ENCODE measurements around the gene TTLL8.

- TF ChIP-seq RCOR1 (IDR thresholded peaks at IDR 0.05; ENCODE audit: low read depth, low read length) (no peak), CTCF (IDR thresholded peaks at IDR 0.05) (no peak), POLR2A (IDR thresholded peaks at IDR 0.05; ENCODE audit: low read length) (no peak)
Measured at GRCh38 chr22:50041361-50042065, 16.6 kb downstream of the TTLL8 start.

Data from A549 (cell line).